ENCODE results near the gene KCNQ2.

DNA sequence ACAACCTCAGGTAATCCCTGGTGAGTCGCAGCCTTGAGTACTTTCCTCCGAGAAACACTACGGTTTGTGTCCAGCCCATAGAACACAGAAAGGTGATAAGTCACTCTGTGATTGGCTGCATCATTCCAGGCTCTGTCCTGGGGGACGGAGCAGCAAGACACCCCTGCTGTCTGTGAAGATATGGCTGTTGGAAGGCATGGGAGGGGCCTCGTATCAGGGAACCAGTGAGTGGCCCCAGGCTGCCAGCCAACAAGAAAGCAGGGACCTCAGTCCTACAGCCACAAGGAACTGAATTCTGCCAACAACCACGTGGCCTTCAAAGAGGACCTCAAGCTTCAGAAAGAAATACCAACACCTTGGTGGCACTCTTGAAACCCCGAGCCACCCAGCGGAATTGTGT, 32.8 kb upstream of the KCNQ2 start:
- TF ChIP-seq, protein P1, sequence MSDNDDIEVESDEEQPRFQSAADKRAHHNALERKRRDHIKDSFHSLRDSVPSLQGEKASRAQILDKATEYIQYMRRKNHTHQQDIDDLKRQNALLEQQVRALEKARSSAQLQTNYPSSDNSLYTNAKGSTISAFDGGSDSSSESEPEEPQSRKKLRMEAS (IDR thresholded peaks at IDR 0.05): no peak
- TF ChIP-seq, protein P2, sequence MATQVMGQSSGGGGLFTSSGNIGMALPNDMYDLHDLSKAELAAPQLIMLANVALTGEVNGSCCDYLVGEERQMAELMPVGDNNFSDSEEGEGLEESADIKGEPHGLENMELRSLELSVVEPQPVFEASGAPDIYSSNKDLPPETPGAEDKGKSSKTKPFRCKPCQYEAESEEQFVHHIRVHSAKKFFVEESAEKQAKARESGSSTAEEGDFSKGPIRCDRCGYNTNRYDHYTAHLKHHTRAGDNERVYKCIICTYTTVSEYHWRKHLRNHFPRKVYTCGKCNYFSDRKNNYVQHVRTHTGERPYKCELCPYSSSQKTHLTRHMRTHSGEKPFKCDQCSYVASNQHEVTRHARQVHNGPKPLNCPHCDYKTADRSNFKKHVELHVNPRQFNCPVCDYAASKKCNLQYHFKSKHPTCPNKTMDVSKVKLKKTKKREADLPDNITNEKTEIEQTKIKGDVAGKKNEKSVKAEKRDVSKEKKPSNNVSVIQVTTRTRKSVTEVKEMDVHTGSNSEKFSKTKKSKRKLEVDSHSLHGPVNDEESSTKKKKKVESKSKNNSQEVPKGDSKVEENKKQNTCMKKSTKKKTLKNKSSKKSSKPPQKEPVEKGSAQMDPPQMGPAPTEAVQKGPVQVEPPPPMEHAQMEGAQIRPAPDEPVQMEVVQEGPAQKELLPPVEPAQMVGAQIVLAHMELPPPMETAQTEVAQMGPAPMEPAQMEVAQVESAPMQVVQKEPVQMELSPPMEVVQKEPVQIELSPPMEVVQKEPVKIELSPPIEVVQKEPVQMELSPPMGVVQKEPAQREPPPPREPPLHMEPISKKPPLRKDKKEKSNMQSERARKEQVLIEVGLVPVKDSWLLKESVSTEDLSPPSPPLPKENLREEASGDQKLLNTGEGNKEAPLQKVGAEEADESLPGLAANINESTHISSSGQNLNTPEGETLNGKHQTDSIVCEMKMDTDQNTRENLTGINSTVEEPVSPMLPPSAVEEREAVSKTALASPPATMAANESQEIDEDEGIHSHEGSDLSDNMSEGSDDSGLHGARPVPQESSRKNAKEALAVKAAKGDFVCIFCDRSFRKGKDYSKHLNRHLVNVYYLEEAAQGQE (IDR thresholded peaks at IDR 0.05): no peak
- TF ChIP-seq FOXA1 (IDR thresholded peaks at IDR 0.05): no peak
- no peak for TF ChIP-seq YY1 (IDR thresholded peaks at IDR 0.05)
- TF ChIP-seq, protein P3, sequence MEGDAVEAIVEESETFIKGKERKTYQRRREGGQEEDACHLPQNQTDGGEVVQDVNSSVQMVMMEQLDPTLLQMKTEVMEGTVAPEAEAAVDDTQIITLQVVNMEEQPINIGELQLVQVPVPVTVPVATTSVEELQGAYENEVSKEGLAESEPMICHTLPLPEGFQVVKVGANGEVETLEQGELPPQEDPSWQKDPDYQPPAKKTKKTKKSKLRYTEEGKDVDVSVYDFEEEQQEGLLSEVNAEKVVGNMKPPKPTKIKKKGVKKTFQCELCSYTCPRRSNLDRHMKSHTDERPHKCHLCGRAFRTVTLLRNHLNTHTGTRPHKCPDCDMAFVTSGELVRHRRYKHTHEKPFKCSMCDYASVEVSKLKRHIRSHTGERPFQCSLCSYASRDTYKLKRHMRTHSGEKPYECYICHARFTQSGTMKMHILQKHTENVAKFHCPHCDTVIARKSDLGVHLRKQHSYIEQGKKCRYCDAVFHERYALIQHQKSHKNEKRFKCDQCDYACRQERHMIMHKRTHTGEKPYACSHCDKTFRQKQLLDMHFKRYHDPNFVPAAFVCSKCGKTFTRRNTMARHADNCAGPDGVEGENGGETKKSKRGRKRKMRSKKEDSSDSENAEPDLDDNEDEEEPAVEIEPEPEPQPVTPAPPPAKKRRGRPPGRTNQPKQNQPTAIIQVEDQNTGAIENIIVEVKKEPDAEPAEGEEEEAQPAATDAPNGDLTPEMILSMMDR (IDR thresholded peaks at IDR 0.05; ENCODE audit: low read depth, low read length, missing input control): no peak
- TF ChIP-seq, protein P4, sequence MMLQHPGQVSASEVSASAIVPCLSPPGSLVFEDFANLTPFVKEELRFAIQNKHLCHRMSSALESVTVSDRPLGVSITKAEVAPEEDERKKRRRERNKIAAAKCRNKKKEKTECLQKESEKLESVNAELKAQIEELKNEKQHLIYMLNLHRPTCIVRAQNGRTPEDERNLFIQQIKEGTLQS (IDR thresholded peaks at IDR 0.05): no peak
- no peak for TF ChIP-seq JUND (IDR thresholded peaks at IDR 0.05)
- no peak for TF ChIP-seq RXRA (IDR thresholded peaks at IDR 0.05)
- TF ChIP-seq SP1 (IDR thresholded peaks at IDR 0.05): no peak
- TF ChIP-seq RAD21 (IDR thresholded peaks at IDR 0.05): no peak
- TF ChIP-seq GABPA (IDR thresholded peaks at IDR 0.05 in 1 of 2, conservative IDR thresholded peaks at IDR 0.05 in 1 of 2): no peak
